Astrocyte (in vitro differentiated cells and primary cell): ENCODE measurements around the gene FMN1.

Experiments used
- EZH2 ChIP-seq: IDR thresholded peaks from 2 replicates; pipeline ENCODE4 v1.6.1; 2012; ENCODE audit warnings: mild to moderate bottlenecking, low read length, inconsistent platforms; ENCODE audit not compliant: insufficient read depth
- TF ChIP-seq, protein P1 (sequence below): IDR thresholded peaks from 2 replicates; pipeline ENCODE4 v1.5.1; 2011; ENCODE audit warnings: low read depth, mild to moderate bottlenecking, inconsistent platforms, low read length, moderate library complexity; ENCODE audit not compliant: insufficient read depth

DNA sequence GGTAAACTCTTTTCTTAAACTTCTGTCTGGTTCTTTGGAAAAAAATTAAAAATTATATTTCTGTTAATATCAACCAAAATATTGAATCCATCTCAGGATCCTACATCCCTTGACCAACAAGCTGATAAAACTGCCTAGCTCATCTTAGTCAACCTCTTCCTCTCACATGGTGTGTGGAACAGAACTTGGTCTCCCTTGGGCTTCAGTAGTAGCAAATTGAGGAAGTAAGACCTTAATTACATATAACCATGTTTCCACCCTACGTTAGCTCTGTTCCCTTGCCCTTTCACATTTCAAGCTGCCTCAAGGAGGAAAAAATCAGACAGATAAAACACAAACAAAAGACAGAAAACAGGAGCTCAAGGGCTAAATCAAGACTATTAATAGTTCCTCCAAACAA is 360.4 kb downstream of the FMN1 start:
- TF ChIP-seq, protein P1, sequence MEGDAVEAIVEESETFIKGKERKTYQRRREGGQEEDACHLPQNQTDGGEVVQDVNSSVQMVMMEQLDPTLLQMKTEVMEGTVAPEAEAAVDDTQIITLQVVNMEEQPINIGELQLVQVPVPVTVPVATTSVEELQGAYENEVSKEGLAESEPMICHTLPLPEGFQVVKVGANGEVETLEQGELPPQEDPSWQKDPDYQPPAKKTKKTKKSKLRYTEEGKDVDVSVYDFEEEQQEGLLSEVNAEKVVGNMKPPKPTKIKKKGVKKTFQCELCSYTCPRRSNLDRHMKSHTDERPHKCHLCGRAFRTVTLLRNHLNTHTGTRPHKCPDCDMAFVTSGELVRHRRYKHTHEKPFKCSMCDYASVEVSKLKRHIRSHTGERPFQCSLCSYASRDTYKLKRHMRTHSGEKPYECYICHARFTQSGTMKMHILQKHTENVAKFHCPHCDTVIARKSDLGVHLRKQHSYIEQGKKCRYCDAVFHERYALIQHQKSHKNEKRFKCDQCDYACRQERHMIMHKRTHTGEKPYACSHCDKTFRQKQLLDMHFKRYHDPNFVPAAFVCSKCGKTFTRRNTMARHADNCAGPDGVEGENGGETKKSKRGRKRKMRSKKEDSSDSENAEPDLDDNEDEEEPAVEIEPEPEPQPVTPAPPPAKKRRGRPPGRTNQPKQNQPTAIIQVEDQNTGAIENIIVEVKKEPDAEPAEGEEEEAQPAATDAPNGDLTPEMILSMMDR: no peak
- no peak for TF ChIP-seq EZH2
